GM19240 (cell line): ENCODE measurements around the gene SF3A2.
A peak's percentile ranks its signal among the peaks of the same experiment; 100 is the strongest.
"Not testable (repeated sequence)": the region's sequence is repeated elsewhere in the genome, so short reads cannot be mapped to it uniquely, and the experiment has no call there.

Experiments used
- DNase-seq: peaks from one replicate; pipeline ENCODE4 v3.0.0; 2011; ENCODE audit warnings: low spot score; ENCODE audit not compliant: insufficient read length

The SF3A2 gene

GRCh38 chr19:2236314-2237050 lies at the start of gene SF3A2, which contains the start of gene PLEKHJ1:
TSS of gene SF3A2 (plus strand) at chr19:2236824. CDS start at chr19:2243419, 6,595 bp downstream.
TSS of gene PLEKHJ1 (minus strand) at chr19:2236329. CDS start at chr19:2236248, 81 bp downstream.
- DNase-seq: peak; percentile 99

GRCh38 chr19:2187159-2187558 lies 49.5 kb upstream of the SF3A2 start:
- DNase-seq: no peak

GRCh38 chr19:2188708-2189385 lies 47.8 kb upstream of the SF3A2 start:
- DNase-seq: no peak

- no peak for DNase-seq
Observed at GRCh38 chr19:2189880-2190279, 46.7 kb upstream of the SF3A2 start.

- DNase-seq: no peak
Observed at GRCh38 chr19:2190848-2191455, 45.7 kb upstream of the SF3A2 start.

- DNase-seq: no peak
Observed at GRCh38 chr19:2191456-2192310, 44.9 kb upstream of the SF3A2 start.

GRCh38 chr19:2192862-2193261 lies 43.8 kb upstream of the SF3A2 start:
- no peak for DNase-seq

GRCh38 chr19:2193807-2194206 lies 42.8 kb upstream of the SF3A2 start:
- DNase-seq: no peak

- no peak for DNase-seq
Observed at GRCh38 chr19:2194513-2195078, 42.0 kb upstream of the SF3A2 start.

- no peak for DNase-seq
Observed at GRCh38 chr19:2195361-2195760, 41.3 kb upstream of the SF3A2 start.

GRCh38 chr19:2195914-2196313 lies 40.7 kb upstream of the SF3A2 start:
- DNase-seq: no peak

GRCh38 chr19:2197270-2197669 lies 39.4 kb upstream of the SF3A2 start:
- no peak for DNase-seq

GRCh38 chr19:2198317-2198716 lies 38.3 kb upstream of the SF3A2 start:
- DNase-seq: no peak

GRCh38 chr19:2199215-2199614 lies 37.4 kb upstream of the SF3A2 start:
- no peak for DNase-seq

- DNase-seq: no peak
Observed at GRCh38 chr19:2199861-2200623, 36.6 kb upstream of the SF3A2 start.

- not testable (repeated sequence) for DNase-seq
Observed at GRCh38 chr19:2200624-2201294, 35.9 kb upstream of the SF3A2 start.

GRCh38 chr19:2201473-2202148 lies 35.0 kb upstream of the SF3A2 start:
- DNase-seq: no peak

GRCh38 chr19:2202366-2202765 lies 34.3 kb upstream of the SF3A2 start:
- DNase-seq: no peak

GRCh38 chr19:2207008-2207407 lies 29.6 kb upstream of the SF3A2 start:
- no peak for DNase-seq
